ENCODE measurements around the gene PLCXD3.

PLCXD3 gene

DNA sequence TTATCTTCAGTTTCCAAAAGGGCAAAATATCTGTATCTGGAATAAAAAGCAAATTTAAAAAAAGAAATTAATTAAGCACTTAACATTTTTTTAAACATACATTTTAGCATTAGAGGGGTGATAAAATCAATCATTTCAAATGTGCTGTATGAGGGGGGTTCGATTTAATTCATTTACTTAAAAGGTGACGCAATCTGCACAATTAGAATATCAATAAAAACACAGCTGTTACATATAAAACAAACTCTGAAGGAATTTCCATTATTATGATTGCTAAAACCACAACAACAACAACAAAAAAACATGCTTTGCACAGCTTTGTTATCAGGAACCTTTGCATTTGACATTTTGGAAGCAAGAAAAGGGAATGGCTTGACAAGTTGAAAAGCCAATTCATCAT, 225.5 kb downstream of the PLCXD3 start:
- H3K4me1 Mint-ChIP-seq = no peaks in the 10 kb centered on the region
- no peaks in the 10 kb centered on the region for H3K27me3 Mint-ChIP-seq
- ATAC-seq (no peak), DNase-seq (no peak)
- H3K27ac Mint-ChIP-seq = no peak overlapping the region
- H3K9me3 Mint-ChIP-seq = no peaks in the 10 kb centered on the region
- H3K36me3 Mint-ChIP-seq (ENCODE audit: low read depth) = no peaks in the 10 kb centered on the region
- H3K4me3 Mint-ChIP-seq = no peak overlapping the region

DNA sequence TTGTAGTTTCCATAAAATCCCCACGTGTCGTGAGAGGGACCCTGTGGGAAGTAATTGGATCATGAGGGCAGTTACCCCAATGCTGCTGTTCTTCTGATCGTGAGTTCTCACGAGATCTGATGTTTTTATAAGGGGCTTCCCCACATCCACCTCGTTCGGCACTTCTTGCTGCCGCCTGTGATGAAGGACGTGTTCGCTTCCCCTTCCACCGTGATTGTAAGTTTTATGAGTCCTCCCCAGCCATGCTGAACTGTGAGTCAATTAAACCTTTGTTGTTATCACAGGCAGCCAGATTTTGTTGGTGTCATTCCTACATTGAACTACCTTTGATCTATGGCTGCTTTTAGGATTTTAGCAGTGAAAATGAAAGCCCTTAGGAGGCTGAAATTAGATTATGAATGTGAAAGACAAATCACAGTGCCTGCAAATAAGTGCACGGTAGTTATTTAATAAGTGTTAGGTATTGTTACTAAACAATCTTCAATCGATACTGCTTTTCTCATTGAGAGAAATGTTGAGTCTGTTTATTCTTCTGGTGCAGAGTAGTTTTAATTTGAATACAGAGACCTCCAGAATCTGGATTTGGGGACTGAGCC, 229.1 kb downstream of the PLCXD3 start:
- no peaks in the 10 kb centered on the region for H3K27me3 Mint-ChIP-seq
- H3K4me3 Mint-ChIP-seq = no peak overlapping the region
- ATAC-seq (no peak), DNase-seq (no peak)
- H3K27ac Mint-ChIP-seq = no peak overlapping the region
- H3K9me3 Mint-ChIP-seq = no peaks in the 10 kb centered on the region
- no peaks in the 10 kb centered on the region for H3K4me1 Mint-ChIP-seq
- no peaks in the 10 kb centered on the region for H3K36me3 Mint-ChIP-seq (ENCODE audit: low read depth)

- ATAC-seq = no peak
- no peaks in the 10 kb centered on the region for H3K4me1 Mint-ChIP-seq
- no peak overlapping the region for H3K4me3 Mint-ChIP-seq
- H3K27me3 Mint-ChIP-seq = no peaks in the 10 kb centered on the region
- no peaks in the 10 kb centered on the region for H3K9me3 Mint-ChIP-seq
- H3K36me3 Mint-ChIP-seq (ENCODE audit: low read depth) = no peaks in the 10 kb centered on the region
- DNase-seq = no peak
- H3K27ac Mint-ChIP-seq = no peak overlapping the region
These were observed 231.4 kb downstream of the PLCXD3 start for GRCh38 chr5:41279040-41279439.

DNA sequence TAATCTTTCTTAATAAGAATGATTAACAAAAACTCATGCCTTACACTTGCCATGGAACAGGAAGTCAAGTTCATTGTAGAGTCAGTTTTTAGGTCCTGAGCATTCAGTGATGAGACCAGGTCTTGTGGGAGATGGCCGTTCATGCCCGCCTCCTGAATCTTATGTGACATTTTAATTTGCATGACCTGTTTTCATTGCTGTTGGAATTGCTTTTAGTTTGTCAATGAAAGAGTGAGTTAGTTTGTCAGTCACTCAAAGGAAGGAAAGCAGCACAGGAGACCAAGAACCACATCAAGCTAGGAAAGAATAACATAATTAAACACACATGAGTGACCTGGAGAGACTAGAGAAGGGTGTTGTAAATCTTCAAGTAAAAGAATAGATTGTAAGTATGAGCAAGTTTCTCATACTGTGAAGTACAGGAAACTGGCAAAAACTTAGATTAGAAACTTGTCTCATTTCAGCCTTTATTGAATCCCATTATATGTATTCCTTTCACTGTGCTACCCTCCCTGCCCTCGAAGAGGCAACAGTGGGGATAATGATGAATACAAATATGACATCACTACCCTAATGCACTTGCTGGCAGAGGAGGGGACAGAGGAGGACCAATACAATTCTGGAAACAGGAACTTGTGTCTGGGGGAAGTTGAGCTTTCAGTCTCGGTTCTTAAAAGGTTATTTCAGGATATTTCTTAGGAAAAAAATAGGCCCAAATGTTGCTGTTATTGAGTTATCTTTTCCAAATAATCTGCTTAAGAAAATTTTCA, 232.7 kb downstream of the PLCXD3 start:
- no peak for DNase-seq
- Mint-ChIP-seq H3K4me1 (no peaks in the 10 kb centered on the region), H3K27me3 (no peaks in the 10 kb centered on the region), H3K36me3 (ENCODE audit: low read depth) (no peaks in the 10 kb centered on the region), H3K4me3 (no peak overlapping the region), H3K27ac (no peak overlapping the region), H3K9me3 (no peaks in the 10 kb centered on the region)
- ATAC-seq = no peak

GRCh38 chr5:41275813-41276512, 234.4 kb downstream of the PLCXD3 start:
- Mint-ChIP-seq H3K9me3 (no peaks in the 10 kb centered on the region), H3K4me3 (no peak overlapping the region), H3K27me3 (no peaks in the 10 kb centered on the region), H3K27ac (no peak overlapping the region), H3K36me3 (ENCODE audit: low read depth) (no peaks in the 10 kb centered on the region), H3K4me1 (no peaks in the 10 kb centered on the region)
- DNase-seq (no peak), ATAC-seq (no peak)

DNA sequence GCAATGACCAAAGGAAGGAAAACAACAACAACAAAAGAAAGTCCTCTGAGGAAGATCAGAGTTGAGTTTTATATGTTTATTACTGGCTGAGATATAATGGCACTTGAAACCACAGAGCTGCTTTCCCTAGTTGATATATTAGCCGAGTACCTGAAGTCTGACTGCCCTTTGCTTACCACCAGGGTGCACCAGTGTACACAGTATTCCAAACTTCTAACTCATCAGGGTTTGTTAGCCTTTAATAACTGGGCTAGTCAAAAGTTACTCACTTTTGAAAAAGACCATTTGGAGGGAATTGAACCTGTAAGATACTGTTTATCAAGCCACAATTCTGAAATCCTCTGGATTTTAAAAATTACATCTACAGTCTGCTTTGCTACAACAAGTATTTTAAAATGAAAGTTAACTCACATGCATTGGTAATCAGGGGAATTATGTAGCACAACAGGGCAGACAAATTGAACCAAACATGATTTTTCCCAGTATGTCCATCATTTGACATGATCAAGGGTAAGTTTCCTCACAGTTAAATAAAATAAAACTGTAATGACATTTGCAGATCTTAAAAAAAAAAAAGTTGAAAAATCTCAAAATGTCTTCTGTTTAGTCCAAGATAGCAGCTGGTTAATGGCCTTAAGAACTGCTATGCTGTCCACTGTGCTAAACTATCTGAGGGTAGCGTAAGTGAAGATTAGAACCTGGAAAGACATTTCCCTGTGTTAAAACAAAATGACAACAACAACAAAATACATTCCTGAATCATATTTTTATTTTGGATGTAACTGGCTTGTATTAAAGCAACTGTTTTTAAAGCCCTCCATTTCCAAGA, 239.8 kb downstream of the PLCXD3 start:
- DNase-seq (no peak), ATAC-seq (peak; percentile 33)
- Mint-ChIP-seq H3K4me3 (no peak overlapping the region), H3K27ac (no peak overlapping the region), H3K4me1 (no peaks in the 10 kb centered on the region), H3K9me3 (no peaks in the 10 kb centered on the region), H3K36me3 (ENCODE audit: low read depth) (no peaks in the 10 kb centered on the region), H3K27me3 (no peaks in the 10 kb centered on the region)

DNA sequence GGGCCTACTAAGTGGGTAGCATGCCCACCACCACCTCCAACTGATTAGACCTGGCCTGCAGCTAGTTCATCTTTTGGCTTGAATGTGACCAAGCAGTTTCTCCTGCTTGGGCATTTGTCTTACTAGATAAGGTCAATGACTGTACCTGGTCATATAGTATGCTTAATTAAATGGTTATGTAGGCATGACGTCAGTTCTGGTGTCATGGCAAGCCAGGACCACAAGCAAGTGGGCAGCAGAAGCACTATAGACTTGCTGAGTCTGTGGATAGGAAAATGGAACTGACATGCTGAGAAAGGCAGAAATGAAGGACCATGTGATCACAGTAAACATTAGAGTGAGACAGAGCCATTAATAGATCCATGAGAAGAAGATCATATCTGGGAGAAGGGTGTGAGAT, 241.5 kb downstream of the PLCXD3 start:
- Mint-ChIP-seq H3K36me3 (ENCODE audit: low read depth) (no peaks in the 10 kb centered on the region), H3K4me3 (no peak overlapping the region), H3K27me3 (no peaks in the 10 kb centered on the region), H3K4me1 (no peaks in the 10 kb centered on the region), H3K9me3 (no peaks in the 10 kb centered on the region), H3K27ac (no peak overlapping the region)
- no peak for DNase-seq
- ATAC-seq = no peak

GRCh38 chr5:41266377-41266776, 244.0 kb downstream of the PLCXD3 start:
- no peak for DNase-seq
- no peaks in the 10 kb centered on the region for H3K9me3 Mint-ChIP-seq

GRCh38 chr5:41264019-41264418, 246.4 kb downstream of the PLCXD3 start:
- no peak overlapping the region for H3K27ac Mint-ChIP-seq
- H3K27me3 Mint-ChIP-seq = no peaks in the 10 kb centered on the region
- no peaks in the 10 kb centered on the region for H3K9me3 Mint-ChIP-seq
- DNase-seq (no peak), ATAC-seq (no peak)
- no peak overlapping the region for H3K4me3 Mint-ChIP-seq
- H3K36me3 Mint-ChIP-seq (ENCODE audit: low read depth) = no peaks in the 10 kb centered on the region
- H3K4me1 Mint-ChIP-seq = no peaks in the 10 kb centered on the region

More at GRCh38 chr5:41266377-41266776, 244.0 kb downstream of the PLCXD3 start:
- H3K36me3 Mint-ChIP-seq (ENCODE audit: low read depth) = no peaks in the 10 kb centered on the region
- no peak overlapping the region for H3K4me3 Mint-ChIP-seq
- ATAC-seq = no peak
- no peak overlapping the region for H3K27ac Mint-ChIP-seq
- no peaks in the 10 kb centered on the region for H3K27me3 Mint-ChIP-seq
- no peaks in the 10 kb centered on the region for H3K4me1 Mint-ChIP-seq

- Mint-ChIP-seq H3K4me1 (no peaks in the 10 kb centered on the region), H3K36me3 (ENCODE audit: low read depth) (no peaks in the 10 kb centered on the region), H3K9me3 (no peaks in the 10 kb centered on the region), H3K27ac (no peak overlapping the region), H3K4me3 (no peak overlapping the region), H3K27me3 (no peaks in the 10 kb centered on the region)
- ATAC-seq (no peak), DNase-seq (no peak)
These were observed 247.1 kb downstream of the PLCXD3 start for GRCh38 chr5:41263335-41263734.

All from activated naive CD8-positive, alpha-beta T cell treated with anti-CD3 and anti-CD28 coated beads, Interleukin-2, amount 50 U/mL, for 24 hours (primary cell).